HG03558 (cell line): ENCODE results near the gene PAXIP1.

ENCODE experiments used
- ATAC-seq: cut with Tn5 transposase; IDR thresholded peaks from one replicate; pipeline ENCODE4 v1.9.1; 2021; ENCODE audit warnings: moderate number of reproducible peaks; ENCODE audit not compliant: unreplicated experiment; ENCODE audit errors: extremely low read depth

PAXIP1 gene

GRCh38 chr7:154913638-154914307, 89.2 kb downstream of the PAXIP1 start:
- ATAC-seq, result peak; percentile 98

GRCh38 chr7:154912871-154913637, 89.9 kb downstream of the PAXIP1 start:
- no peak for ATAC-seq

GRCh38 chr7:154911862-154912455, 91.0 kb downstream of the PAXIP1 start:
- no peak for ATAC-seq

- no peak for ATAC-seq
Measured at GRCh38 chr7:154911411-154911810, 91.5 kb downstream of the PAXIP1 start.

GRCh38 chr7:154910977-154911376, 91.9 kb downstream of the PAXIP1 start:
- ATAC-seq, result no peak

- ATAC-seq, result no peak
Measured at GRCh38 chr7:154910125-154910524, 92.8 kb downstream of the PAXIP1 start.

GRCh38 chr7:154909241-154910105, 93.5 kb downstream of the PAXIP1 start:
- ATAC-seq, result no peak

- ATAC-seq, result no peak
Measured at GRCh38 chr7:154907651-154908620, 95.0 kb downstream of the PAXIP1 start.

GRCh38 chr7:154906736-154907355, 96.1 kb downstream of the PAXIP1 start:
- ATAC-seq, result no peak

GRCh38 chr7:154906201-154906600, 96.7 kb downstream of the PAXIP1 start:
- no peak for ATAC-seq

- ATAC-seq, result no peak
Measured at GRCh38 chr7:154905615-154906014, 97.3 kb downstream of the PAXIP1 start.

- no peak for ATAC-seq
Measured at GRCh38 chr7:154905146-154905545, 97.8 kb downstream of the PAXIP1 start.

- no peak for ATAC-seq
Measured at GRCh38 chr7:154903083-154903731, 99.7 kb downstream of the PAXIP1 start.

- ATAC-seq, result no peak
Measured at GRCh38 chr7:154902600-154903082, 100.3 kb downstream of the PAXIP1 start.

GRCh38 chr7:154899862-154900261, 103.1 kb downstream of the PAXIP1 start:
- ATAC-seq, result no peak

- ATAC-seq, result no peak
Measured at GRCh38 chr7:154898973-154899855, 103.7 kb downstream of the PAXIP1 start.

GRCh38 chr7:154896076-154896475, 106.8 kb downstream of the PAXIP1 start:
- ATAC-seq, result no peak
